HG03097 (cell line): ENCODE measurements around the gene NMNAT1.
"Not testable (repeated sequence)": the region's sequence is repeated elsewhere in the genome, so short reads cannot be mapped to it uniquely, and the experiment has no call there.

Experiments used
- ATAC-seq: cut with Tn5 transposase; IDR thresholded peaks from one replicate; pipeline ENCODE4 v1.9.1; 2021; ENCODE audit not compliant: unreplicated experiment, low FRiP score

The NMNAT1 gene

DNA sequence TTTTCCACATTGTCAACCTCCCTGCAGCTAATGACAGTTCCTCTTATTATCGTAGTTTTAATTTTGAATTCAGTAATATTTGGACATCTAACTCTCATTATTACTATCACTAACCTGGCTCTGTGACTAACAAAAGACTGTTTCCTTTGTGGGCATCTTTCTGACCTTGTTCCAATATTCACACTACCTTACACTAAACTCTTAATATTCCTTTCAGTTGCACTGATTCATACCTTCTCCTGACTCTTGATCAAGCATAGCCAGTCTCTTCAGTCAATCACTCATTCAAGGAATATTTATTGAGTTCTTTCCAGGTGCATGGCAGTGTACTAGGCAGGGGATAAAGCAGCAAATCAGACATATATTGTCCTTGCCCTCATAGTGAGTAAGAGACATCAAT is 25.4 kb upstream of the NMNAT1 start:
- no peak for ATAC-seq

DNA sequence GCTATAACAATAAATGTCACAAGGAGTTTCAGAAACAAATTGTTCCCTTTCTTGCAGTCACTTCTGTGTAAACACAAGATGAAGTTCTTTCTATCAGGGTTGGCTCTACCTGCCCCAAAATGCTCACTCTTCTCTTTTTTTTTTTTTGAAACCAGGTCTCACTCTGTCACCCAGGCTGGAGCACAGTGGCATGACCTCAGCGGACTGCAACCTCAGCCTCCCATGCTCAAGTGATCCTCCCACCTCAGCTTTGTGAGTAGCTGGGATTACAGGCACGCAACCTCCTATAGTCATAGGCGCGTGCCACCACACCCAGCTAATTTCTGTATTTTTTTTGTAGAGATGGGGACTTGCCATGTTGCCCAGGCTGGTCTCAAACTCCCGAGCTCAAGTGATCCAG is 22.7 kb upstream of the NMNAT1 start:
- no peak for ATAC-seq

DNA sequence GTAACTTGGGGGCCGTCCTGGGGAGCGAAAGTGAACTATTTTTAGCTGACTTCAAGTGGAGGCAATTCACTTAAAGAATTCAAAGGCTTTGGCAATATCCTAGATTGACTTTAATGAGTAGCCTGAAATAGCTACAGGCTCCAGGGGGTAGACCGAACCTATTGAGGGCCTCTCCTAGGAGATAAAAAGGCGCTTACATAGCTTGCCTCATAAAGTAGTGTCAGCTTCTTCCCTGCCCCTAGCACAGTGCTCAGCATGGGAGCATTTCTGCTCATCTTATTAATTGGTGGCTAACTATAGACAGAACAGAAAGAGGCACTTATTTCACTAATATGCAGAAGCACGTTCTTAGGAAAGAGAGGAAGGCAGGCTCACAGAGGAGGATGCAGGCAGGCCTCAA is 20.9 kb upstream of the NMNAT1 start:
- ATAC-seq: no peak

DNA sequence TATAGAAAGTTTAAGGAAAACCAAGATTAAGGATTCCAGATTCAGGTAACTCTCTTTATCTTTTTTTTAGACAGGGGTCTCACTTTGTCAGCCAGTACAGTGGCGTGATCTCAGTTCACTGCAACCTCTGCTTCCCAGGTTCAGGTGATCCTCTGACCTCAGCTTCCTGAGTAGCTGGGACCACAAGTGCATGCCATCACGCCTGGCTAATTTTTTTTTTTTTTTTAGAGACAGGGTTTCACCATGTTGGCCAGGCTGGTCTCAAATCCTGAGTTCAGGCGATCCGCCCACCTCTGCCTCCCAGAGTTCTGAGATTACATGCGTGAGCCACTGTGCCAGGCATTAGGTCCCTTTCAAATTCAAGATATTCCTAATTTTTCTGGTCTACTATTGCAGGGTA is 16.0 kb upstream of the NMNAT1 start:
- no peak for ATAC-seq

DNA sequence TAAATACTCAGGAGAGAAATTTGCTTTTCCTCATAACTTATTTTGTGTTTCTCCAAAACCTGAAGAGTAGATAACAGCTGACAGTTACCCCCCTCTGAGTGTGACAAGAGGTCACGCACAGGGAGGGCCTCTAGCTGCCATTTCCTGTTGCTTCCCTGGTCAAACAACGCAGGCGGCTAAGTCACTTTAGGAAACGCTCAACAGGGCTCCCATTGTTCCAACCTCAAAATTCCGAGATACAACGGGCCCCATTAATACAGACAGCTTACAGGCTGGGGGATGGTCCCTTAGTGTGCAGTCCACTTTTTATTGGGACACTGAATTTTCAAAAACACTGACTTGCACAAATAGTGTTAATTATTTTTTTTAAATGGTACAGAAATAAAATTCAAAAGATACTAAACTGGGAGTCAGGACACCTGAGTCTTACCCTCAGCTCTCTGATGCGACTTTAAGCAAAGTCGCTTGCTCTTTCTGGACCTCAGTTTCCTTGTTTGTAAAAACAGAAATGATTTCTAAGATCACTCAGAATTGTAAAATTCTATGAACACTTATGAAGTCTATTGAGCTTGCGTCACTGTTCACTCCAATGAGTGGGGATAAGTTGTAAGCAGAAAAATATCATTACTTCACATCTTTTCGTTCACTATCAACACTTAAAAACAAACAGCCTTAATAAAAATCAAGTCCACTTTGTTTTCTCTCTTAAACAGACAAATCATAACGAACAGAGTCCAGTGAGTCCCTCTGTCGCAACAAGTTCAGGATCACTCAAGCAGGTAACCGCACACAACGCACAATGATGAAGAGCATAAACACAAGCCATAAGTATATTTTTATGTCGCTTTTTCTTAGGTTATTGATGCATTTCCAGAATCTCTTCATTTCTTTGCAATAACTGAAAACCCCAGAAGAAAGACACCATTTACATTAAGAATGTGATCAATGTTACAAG is 13.6 kb upstream of the NMNAT1 start:
- no peak for ATAC-seq

DNA sequence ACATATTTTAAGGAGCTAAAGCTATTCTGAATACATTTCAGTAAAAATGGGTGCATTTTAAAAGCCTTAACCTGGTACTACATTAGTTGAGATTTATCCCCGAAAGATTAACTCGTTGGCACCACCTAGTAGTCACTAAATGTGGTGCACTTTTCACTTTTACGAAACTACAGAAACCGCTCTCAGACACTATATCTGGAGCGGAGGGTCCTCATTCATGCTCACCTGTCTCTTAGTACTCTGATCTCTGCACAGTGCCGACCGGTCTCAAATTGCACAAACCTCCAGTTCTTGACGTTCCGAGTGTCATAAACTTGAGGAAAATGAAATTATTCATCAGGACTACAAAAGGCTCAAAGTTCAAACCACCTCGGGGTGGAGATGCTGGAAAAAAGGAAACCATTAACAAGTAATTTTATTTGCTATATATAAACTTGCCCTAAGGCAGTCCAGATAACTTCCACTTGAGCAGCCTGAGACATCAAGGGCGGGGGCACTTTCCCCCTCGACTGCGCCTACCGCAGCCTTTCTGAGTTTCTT is 806 bp upstream of the NMNAT1 start:
- no peak for ATAC-seq

DNA sequence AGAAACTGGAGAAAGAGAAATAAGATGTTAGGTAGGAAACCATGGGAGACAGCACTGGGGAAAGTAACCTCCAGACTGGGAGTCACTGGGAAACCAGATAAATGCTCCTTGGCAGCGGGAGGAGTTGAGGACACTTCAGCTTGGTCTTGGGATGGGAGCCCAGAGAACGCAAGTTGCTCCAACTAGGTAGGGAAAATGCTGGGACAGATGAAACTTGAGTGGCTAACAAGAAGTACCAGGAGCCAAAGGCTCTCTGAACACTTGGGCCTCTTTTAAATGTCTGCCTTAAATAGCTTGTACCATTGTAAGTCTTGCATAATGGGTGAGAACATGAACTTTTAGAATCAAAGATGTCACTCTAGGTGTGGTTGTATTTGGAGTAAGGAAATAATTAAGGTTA is 3.0 kb downstream of the NMNAT1 start:
- ATAC-seq: no peak

DNA sequence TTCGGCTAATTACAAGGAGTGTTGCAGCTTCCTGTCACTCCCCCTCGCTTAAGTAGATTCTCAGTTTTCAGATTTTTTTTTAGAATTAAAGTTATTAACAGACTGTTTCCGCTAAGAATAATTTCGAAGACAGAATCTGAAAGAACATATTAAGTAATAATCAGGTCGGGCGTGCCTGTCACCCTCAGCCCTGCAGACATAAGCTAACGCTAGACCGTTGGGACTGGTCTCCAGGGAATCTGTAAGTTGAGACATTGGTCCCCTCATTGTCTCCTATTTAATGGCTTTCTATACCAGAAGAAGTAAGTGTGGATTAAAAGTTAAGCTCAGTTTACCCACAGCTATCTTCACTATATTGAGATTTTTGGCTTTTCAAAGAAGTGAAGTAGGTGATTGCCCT is 14.5 kb downstream of the NMNAT1 start:
- no peak for ATAC-seq

DNA sequence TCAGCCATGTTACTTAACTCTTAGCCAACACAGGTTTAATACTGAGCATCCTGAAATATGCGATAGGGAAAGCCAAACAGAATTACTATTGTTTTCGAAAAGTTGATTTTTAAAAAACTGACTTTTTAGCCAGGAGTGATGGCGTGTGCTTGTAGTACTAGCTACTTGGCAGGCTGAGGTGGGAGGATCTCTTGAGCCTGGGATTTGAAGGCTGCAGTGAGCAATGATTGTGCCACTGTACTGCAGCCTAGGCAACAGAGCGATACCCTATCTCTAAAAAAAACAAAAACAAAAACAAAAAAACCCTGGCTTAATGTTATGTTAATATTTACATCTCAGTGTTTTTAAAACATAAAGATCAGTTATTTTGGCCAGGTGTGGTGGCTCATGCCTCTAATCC is 16.7 kb downstream of the NMNAT1 start:
- ATAC-seq: no peak

DNA sequence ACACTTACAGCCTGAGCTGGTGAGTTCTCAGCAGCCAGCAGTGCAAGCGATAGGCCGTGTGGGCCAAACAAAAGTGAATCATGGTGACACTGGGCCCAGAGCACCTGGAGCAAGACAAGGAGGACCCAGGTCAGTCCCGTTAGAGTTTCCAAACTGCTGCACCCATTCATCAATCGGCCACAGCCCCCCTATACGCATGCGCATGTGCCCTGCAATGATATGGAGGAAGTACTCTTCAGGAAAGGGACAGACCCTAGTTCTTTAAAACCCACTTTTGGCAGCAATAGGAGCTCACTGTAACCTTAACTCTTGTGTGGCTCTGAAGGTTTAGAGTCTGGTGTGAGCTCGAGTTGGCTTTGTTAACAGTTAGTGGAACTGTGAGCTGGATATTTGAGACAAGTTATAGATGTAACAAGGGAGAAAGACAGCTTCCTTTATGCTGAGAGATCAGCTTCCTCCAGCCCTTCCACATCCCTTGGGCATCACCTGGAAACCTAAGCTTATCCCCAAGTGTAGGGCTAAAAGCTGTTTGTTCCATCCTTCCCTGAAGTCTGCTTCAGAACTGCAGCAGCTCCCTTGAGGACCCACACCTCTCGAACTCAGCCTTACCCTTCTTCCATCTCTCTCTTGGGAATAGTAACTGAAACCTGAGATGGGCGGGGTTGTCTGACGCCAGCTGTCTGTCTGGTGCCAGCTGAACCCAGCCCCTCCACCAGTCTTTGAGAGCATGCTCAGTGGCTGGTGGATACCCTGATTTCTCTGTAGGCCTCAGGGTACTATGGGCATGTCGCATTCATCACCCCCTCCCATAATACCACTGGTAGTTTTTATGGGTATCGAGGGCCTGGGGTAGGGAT is 17.7 kb downstream of the NMNAT1 start:
- ATAC-seq: no peak

DNA sequence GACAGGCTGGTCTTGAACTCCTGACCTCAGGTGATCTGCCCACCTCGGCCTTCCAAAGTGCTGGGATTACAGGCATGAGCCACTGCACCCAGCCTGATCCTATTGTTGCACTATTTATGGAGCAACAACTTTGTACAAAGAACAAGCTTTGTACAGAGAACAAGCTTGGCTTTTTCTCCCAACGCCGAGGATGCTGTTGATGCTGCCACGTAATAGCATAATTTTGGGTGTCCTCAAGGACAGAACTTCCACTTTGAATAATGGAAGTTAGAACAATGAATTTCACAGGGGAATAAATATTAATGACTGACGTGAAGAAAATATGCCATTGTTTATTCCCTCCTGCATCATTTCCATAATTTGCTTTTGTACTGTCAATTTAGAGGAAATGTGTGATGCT is 41.0 kb downstream of the NMNAT1 start:
- ATAC-seq: no peak

DNA sequence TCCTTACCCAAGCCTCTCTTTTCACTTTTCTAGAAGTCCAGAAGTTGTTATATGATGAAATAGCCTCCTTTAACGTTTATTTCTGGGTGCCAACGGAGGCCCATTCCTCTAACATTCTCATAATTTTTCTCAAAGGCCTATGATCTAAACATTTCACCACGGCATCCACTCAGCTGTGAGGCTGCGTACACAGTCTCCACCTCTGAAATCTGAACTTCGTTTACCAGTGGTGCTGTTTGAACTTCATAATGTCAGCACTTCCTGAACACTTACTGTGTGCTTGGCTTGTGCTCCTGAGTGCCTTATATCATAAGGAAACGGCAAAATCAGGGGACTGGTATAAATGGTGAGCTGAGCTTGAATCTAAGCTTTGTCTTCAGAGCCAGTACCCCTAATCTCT is 41.7 kb downstream of the NMNAT1 start:
- ATAC-seq: no peak

DNA sequence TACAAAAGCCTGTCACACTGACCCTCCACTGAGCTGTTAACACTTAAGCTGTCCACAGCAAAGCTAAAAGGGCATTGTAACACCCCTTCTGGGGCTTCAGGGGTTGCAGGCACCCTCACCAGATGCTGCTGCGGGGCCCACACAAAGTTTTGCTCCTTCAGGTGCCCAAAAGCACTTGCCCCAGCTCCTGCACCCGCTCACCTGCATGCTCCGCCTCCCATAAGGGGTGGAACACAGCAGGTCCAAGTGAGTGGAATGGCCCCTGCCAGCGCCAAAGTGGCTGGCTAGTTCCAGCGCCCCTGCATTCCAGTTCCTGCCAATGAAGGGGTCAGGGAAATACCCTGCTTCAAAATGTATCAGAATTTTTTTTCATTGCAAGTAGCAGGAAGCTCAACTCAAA is 46.5 kb downstream of the NMNAT1 start:
- ATAC-seq: no peak

DNA sequence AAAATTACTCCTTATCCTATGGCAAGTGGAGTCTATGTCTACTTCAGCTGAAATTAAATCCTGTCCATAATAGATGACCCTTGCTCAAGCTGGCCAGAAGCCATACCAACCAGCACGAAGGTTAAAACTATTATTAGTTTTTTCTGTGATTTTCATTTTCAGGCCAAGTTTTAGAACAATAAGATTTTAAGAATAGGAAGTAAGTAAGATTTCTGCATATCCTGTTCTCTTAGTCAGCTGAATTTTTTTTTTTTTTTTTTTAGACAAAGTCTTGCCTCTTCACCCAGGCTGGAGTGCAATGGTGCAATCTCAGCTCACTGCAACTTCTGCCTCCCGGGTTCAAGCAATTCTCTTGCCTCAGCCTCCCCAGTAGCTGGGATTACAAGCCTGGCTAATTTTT is 47.7 kb downstream of the NMNAT1 start:
- no peak for ATAC-seq

DNA sequence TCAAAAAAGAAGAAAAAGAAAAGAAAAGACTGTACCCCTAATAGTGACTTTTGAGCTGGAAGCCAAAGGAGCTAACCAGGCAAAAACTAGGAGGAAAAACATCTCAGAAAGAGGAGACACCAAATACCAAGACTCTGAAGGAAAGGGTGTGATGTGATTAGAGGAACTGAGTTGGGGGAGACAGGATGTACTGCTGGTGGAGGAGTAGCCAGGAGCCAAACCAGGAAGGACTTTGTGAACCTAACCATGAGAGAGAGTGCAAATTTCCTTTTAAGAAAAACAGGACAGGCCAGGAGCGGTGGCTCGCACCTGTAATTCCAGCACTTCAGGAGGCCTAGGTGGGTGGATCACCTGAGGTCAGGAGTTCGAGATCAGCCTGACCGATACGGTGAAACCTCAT is 49.6 kb downstream of the NMNAT1 start:
- no peak for ATAC-seq

DNA sequence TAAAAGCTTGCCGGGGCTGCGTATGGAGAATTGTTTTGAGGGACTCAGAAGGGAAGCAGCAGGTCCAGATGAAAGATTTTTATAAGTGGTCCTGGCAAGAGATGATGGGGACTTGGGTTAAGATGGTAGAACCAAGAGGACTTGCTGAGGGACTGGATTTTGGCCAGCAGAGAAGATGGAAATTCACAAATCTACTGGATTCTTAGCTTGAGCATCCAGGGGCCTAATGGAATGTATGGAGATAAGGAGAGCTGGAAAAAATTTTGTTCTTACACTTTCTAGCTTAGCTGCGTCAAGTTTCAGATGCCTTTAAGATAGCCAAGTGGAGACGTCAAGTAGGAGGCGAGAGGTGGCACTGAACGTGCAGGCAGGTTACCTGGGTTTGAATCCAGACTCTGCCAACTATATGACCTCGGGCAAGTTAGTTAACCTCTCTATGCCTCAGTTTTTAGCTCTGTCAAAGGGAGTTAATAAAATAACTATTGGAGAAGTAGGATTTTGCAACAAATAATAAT is 50.3 kb downstream of the NMNAT1 start:
- no peak for ATAC-seq

DNA sequence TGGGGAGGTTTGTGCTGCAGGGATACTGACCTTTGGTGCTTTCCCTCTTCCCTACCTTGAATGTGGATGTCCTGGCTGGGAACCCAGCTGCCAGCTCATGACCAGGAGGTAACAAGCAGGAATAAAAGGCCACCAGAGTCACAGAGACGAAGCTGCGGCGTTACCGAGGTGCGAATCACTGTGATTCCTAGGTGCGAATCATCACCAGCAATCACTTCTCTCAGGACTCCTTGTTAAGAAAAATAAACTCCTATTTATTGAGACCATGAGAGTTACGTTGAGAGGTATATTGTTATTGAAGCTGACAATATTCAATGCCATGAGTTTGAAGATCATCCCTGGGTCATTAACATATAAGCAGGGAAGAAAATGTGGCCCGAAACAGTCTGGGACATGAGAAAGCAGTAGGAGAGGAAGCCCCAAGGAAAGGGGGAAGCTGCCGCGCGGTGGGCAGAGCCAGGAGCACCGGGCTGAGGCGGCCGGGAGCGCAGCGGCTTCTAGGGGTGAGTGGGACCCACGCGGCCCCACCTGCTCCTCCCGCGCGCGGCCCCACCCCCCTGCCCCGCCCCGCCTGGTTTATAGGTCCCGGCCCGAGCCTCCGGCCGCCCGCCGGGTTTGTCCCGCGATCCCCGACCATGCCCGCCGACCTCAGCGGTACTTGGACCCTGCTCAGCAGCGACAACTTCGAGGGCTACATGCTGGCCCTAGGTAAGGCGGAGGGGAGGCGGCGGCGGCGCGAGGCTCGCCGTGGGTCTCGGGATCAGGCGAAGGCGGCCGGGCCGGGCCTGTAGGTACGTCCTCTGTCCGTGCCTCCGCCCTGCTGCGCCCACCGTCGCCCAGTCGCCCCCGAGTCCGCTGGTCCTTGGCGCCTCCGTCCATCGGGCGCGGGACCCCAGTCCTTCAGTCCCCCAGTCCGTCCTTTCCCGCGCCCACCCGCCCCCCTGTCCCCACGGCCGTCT is 53.6 kb downstream of the NMNAT1 start, which contains the start of gene RBP7:
RBP7 (plus strand) TSS at position 605 of the 959 bp plus-strand sequence; CDS start at position 636, 31 bp downstream.
- no peak for ATAC-seq

DNA sequence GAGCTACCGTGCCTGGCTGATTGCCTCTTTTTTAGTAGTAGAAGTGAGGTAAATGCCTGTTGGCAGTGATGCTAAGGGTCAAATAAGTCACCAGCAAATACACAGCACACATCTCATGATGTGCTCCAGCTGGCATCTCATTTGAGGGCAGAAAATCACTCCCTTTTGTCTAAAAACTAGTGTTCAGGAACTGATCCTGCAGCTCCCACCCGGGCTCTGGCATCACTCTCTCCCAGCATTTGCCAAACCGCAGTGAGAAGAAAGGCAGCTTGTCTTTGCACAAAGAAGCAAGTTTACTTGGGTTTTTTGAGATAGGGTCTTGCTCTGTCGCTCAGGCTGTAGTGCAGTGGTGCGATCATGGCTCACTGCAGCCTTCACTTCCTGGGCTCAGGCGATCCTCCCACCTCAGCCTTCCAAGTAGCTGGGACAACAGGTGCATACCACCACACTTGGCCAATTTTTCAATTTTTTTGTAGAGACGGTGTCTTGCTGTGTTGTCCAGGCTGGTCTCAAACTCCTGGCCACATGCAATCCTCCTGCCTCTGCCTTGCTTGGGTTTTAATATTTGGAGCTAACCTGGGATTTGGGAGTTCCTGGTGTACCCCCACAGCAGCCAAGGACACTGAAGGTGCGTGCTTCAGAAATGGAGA is 57.9 kb downstream of the NMNAT1 start:
- no peak for ATAC-seq

DNA sequence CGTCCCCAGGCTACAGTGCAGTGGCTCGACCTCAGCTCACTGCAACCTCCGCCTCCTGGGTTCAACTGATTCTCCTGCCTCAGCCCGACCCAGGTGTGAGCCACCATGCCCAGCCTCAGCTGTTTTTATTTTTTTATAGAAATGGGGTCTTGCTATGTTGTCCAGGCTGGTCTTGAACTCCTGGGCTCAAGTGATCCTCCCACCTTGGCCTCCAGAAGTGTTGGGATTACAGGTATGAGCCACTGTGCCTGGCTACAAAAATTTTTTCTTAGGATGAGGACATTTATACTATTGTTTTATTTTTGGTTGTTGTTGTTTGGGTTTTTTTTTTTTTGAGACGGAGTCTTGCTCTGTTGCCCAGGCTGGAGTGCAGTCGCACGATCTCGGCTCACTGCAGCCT is 62.0 kb downstream of the NMNAT1 start:
- not testable (repeated sequence) for ATAC-seq
